Lower leg skin (tissue), 3 donors: ENCODE measurements around the gene TRPM1.

Source experiments
- POLR2A ChIP-seq, 2 donors: fragments of 450-650 bp; IDR thresholded peaks; one replicate each; pipeline ENCODE4 v1.6.1; 2016 to 2017; ENCODE audit warnings: antibody characterized with exemption in 2 of 2, mild to moderate bottlenecking in 1 of 2, moderate library complexity in 1 of 2
- TF ChIP-seq, protein P1 (sequence below), 3 donors: fragments of 450-650 bp; IDR thresholded peaks; one replicate each; pipeline ENCODE4 v1.5.1; 2016; ENCODE audit warnings: antibody characterized with exemption in 3 of 3, mild to moderate bottlenecking in 3 of 3, moderate library complexity in 2 of 3

DNA sequence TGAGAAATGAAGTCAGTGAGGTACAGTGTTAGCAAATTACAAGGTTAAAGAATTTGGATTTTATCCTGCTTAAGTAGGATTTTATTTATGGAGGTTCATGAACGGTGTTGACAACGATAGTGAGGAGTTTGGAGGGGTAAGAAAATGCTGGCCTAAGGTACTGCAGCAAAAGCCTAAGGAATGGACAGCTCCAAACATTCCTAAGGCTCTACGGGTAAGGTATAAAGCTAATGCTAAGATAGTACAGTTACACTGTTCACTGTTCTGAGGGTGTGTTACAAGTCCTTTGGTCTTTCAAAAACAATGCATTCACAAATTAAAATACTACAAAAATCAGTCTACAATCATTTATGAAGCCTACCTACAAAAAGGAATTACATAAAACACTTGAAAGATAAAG lies 117.4 kb downstream of the TRPM1 start:
- TF ChIP-seq, protein P1, sequence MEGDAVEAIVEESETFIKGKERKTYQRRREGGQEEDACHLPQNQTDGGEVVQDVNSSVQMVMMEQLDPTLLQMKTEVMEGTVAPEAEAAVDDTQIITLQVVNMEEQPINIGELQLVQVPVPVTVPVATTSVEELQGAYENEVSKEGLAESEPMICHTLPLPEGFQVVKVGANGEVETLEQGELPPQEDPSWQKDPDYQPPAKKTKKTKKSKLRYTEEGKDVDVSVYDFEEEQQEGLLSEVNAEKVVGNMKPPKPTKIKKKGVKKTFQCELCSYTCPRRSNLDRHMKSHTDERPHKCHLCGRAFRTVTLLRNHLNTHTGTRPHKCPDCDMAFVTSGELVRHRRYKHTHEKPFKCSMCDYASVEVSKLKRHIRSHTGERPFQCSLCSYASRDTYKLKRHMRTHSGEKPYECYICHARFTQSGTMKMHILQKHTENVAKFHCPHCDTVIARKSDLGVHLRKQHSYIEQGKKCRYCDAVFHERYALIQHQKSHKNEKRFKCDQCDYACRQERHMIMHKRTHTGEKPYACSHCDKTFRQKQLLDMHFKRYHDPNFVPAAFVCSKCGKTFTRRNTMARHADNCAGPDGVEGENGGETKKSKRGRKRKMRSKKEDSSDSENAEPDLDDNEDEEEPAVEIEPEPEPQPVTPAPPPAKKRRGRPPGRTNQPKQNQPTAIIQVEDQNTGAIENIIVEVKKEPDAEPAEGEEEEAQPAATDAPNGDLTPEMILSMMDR (IDR thresholded peaks at IDR 0.05) = no peak
- TF ChIP-seq POLR2A (IDR thresholded peaks at IDR 0.05) = no peak
